ENCODE data around the gene NR0B2. TPM values are rescaled to one million over a fixed set of nuclear protein-coding genes. Genes with fewer than 3 reads are reported as not detected.

Gene NR0B2
- total and polyA plus RNA-seq, 2 of the 13 experiments (the other 11 are each of a cell fraction or from before 2014, with no cell fraction given) = 72.5 to 133 TPM

GRCh38 chr1:26921540-26922430 lies 8.0 kb upstream of the NR0B2 start, which contains the start of gene NUDC (continued):
- TF ChIP-seq NFE2L1 (CRISPR knock-in tag; IDR thresholded peaks at IDR 0.05; ENCODE audit: borderline replicate concordance) = no peak
- no peak for TF ChIP-seq HNRNPUL1 (IDR thresholded peaks at IDR 0.05; ENCODE audit: low read depth, low read length)
- peak; percentile 21; the same call in 1 of the 2 replicates for TF ChIP-seq ZNF747 (CRISPR knock-in tag; IDR thresholded peaks at IDR 0.05; ENCODE audit: borderline replicate concordance)
- TF ChIP-seq HDAC6 (IDR thresholded peaks at IDR 0.05; ENCODE audit: low read depth, low read length) = no peak
- TF ChIP-seq ZBTB49 (CRISPR knock-in tag; IDR thresholded peaks at IDR 0.05; ENCODE audit: borderline replicate concordance) = no peak
- no peak for TF ChIP-seq U2AF2 (IDR thresholded peaks at IDR 0.05; ENCODE audit: low read depth, low read length)
- TF ChIP-seq NCOA1 (CRISPR knock-in tag; IDR thresholded peaks at IDR 0.05) = no peak
- TF ChIP-seq EHMT2 (IDR thresholded peaks at IDR 0.05; ENCODE audit: borderline replicate concordance, low read depth, low read length) = no peak
- TF ChIP-seq, protein P1, sequence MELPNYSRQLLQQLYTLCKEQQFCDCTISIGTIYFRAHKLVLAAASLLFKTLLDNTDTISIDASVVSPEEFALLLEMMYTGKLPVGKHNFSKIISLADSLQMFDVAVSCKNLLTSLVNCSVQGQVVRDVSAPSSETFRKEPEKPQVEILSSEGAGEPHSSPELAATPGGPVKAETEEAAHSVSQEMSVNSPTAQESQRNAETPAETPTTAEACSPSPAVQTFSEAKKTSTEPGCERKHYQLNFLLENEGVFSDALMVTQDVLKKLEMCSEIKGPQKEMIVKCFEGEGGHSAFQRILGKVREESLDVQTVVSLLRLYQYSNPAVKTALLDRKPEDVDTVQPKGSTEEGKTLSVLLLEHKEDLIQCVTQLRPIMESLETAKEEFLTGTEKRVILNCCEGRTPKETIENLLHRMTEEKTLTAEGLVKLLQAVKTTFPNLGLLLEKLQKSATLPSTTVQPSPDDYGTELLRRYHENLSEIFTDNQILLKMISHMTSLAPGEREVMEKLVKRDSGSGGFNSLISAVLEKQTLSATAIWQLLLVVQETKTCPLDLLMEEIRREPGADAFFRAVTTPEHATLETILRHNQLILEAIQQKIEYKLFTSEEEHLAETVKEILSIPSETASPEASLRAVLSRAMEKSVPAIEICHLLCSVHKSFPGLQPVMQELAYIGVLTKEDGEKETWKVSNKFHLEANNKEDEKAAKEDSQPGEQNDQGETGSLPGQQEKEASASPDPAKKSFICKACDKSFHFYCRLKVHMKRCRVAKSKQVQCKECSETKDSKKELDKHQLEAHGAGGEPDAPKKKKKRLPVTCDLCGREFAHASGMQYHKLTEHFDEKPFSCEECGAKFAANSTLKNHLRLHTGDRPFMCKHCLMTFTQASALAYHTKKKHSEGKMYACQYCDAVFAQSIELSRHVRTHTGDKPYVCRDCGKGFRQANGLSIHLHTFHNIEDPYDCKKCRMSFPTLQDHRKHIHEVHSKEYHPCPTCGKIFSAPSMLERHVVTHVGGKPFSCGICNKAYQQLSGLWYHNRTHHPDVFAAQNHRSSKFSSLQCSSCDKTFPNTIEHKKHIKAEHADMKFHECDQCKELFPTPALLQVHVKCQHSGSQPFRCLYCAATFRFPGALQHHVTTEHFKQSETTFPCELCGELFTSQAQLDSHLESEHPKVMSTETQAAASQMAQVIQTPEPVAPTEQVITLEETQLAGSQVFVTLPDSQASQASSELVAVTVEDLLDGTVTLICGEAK (IDR thresholded peaks at IDR 0.05) = peak; percentile 11; the same call in 1 of the 2 replicates
- TF ChIP-seq, protein P1 (CRISPR knock-in tag; IDR thresholded peaks at IDR 0.05) = peak; percentile 75; the same call in 1 of the 2 replicates
- peak; percentile 83 for TF ChIP-seq TFDP1 (CRISPR knock-in tag; IDR thresholded peaks at IDR 0.05; ENCODE audit: borderline replicate concordance)
- no peak for TF ChIP-seq ZKSCAN8 (CRISPR knock-in tag; IDR thresholded peaks at IDR 0.05; ENCODE audit: borderline replicate concordance)
- no peak; the same call in 1 of the 2 replicates for TF ChIP-seq REXO4 (CRISPR knock-in tag; IDR thresholded peaks at IDR 0.05; ENCODE audit: borderline replicate concordance)
- no peak for TF ChIP-seq PAWR (CRISPR knock-in tag; IDR thresholded peaks at IDR 0.05; ENCODE audit: borderline replicate concordance)

Measured in HepG2 (cell line).